ENCODE data around the gene RHO.

RHO gene

GRCh38 chr3:129548104-129548965, 19.9 kb downstream of the RHO start:
- DNase-seq = no peak

- no peak for DNase-seq
Measured at GRCh38 chr3:129549006-129549800, 20.8 kb downstream of the RHO start.

DNA sequence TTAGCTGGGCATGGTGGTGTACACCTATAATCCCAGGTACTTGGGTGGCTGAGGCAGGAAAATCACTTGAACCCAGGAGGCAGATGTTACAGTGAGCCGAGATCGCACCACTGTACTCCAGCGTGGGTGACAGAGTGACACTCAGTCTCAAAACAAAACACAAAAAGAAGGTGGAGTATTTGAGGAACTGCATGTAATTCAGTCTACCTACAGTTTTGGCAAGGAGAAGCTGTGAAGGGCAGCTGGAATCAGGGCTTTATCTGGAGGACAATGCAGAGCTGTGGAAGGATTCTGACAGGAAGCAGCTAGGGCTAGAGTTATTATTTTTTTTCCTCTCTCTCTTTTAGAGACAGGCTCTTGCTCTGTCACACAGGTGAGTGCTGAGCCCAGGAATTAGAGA, 21.4 kb downstream of the RHO start:
- DNase-seq = no peak

DNA sequence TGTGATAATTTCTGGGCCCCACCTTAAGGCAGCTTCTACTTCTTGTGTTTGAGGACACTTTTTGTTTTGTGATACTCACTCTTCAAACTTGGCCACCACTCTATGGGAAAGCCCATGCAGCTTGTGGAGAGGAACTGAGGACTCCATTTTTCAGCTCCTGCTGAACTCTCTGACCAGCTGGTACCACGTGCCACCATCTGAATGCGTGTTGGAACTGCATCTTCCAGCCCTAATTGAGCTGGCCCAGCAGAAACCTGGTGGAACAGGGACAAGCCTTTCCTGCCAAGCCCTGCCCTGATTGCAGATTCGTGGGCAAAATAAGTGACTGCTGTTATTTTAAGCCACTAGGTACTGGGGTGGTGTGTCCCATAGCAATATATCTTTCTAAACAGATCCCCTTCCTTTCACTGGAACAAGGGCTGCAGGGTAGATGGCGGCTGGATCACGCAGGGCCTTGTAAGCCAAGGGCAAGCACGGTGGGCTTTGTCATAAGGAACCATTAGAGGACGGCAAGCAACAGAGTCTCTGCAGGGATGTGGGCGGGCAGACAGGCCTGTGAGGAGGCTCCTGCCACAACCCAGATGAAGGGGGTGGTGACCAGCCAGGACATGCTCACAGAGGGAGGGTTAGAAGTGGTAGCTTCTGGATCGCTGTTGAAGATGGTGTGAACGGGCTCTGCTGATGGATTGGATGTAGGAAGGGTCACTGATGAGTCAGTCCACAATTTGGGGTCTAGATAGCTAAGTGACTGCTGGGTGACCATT, 24.0 kb downstream of the RHO start:
- no peak for DNase-seq

- DNase-seq = no peak
Measured at GRCh38 chr3:129553171-129553570, 24.7 kb downstream of the RHO start.

- no peak for DNase-seq
Measured at GRCh38 chr3:129553719-129554118, 25.3 kb downstream of the RHO start.

GRCh38 chr3:129554356-129555152, 26.1 kb downstream of the RHO start:
- no peak for DNase-seq

- no peak for DNase-seq
Measured at GRCh38 chr3:129555153-129555550, 26.7 kb downstream of the RHO start.

DNA sequence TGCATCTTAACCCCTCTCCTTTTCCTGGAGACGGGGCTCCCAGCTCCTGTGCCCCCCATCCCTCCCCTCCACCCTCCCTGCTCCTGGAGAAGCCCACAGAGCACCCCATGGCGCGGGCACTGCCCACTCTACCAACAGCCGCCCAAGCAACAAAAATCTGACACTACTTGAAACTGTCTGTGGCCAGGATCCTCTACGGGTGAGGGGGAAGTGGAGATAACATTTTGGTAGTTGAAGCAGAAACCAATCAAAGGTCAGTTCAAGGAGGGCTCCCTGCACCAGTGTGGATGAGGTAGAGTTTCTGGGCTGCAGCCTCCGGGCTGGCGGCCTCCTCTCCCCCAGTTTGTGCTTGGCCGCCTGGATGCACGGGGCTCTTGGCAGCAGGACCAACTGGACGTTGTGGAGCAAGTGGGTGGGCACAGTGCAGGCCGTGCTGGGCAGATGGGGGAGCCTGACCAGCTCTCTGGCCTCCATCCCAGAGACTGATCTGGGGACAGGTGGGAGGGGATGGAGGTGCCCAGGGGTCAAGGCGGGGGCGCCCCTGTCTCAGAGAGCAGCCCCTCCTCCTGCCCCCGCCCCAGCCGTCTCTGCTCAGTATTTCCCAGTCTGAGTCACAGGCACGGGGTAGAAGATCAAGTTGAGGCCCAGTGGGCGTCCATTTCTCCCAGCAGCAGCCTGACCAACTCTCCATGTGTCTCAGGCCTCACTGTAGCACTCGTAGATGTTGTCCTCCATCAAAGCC, 27.3 kb downstream of the RHO start:
- no peak for DNase-seq

DNA sequence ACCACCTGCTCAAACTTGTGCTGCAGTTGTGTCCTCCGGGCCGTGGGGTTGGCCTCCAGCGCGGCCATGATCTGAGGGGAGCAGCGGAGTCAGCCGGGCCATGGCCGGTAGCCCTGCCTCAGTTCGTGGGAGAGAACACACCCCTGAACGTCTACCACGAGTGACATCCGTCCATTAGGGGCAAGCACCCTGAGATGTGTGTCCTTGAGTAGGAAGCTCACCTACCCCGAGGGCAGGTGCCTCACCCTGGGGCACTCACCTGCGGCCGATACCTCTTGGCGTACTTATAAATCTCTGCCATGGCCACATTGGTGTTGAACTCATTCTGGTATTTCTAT, 27.9 kb downstream of the RHO start:
- no peak for DNase-seq

GRCh38 chr3:129556890-129557547, 28.6 kb downstream of the RHO start:
- no peak for DNase-seq

DNA sequence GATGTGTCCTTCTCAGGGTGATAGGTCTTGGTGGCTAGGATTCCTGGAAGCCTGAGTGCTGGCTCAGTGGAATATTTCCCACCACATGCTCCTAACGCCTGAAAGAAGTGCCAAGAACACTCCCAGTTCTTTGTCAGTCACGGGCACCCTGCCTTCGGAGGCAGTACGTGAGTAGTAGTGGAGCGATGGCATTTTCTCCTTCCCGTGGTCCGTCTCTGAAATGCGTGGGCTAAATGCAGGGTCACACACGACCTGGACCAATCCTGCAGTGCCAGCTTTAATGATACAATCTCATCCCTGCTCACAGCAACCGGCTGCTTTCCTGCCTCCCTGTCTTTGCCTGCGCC, 29.1 kb downstream of the RHO start:
- no peak for DNase-seq

GRCh38 chr3:129558081-129558771, 29.8 kb downstream of the RHO start:
- no peak for DNase-seq

DNA sequence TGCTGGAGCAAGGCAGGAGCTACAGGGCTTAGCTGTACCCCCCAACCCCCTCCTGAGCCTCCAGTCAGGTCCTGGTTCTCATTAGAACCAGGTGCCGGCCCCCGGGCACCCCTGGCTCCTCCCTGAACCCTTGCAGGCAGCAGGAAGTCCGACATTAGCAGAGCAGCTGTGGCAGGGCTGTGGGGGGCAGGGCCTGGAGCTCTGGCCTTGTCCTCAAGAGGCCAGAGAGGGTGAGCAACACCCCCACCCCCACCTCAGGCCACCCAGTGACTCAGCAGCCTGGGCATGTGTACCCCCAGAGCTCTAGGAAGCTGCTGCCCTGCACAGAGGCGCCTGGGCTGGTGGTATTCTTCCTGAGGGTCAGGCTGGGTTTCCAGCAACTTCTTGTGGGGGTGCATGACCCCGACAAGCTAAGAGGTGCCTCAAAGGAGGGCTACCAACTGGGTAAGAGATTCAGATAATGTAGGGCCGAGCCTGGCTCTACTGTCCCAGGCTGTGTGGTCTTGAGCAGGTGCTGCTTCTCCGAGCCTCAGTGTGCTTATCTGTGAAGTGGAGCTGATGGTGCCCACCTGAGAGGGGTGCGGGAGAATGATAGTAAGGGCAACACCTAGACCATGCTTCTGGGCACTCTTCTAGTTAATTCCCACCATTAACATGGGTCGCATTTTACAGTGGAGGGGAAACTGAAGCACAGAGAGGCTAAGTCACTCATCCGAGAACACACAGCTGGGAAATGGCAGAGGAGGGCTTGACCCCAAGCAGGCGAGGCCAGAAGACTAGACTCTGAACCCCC, 30.5 kb downstream of the RHO start:
- peak; percentile 36 for DNase-seq

DNA sequence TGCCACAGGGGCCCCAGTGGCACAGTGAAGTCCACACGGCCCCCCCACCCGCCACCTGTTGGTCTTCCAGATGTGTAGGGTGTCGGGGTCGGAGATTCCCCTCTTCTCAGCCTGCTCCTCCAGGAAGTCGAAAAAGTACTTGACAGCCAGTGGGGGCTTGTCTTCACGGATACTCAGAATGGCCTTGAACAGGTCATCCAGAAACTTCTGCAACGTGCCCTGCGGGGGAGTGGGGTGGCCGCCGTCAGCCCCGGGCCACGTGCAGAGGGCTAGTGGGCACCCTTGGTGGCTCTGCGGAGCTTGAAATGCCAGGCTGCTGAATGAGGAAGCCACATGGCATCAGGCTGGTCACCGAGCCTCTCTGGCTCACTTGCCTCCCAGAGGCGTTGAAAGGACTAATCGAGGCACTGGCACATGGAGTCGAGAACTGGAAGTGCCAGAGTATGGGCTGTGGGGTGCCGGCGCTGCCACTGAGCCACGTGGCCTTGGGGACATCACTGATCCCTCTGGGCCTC, 31.2 kb downstream of the RHO start:
- no peak for DNase-seq

DNA sequence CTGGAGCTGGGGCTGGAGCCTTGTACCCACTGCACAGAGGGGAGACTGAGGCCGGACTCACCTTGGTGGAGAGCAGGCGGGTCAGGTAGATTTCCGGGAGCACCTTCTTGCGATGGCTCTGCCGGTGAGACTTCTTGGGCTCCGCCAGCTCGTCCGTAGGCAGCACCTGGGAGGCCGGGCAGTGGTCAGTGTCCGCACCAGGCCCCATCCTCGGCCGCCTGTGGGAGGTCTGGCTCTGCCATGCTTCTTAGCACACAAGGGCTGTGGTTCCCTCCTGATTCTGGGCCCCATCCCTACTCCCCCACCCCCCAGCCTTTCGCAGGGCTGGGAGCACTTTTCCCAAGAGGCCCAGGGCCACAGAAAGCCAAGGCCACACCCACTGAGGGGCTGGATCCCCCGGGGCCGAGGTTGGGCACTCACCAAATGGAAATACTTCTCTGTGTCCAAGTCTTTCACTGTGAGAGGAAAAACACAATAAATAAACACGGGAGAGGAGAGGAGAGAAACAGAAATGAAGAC, 31.9 kb downstream of the RHO start:
- no peak for DNase-seq

DNA sequence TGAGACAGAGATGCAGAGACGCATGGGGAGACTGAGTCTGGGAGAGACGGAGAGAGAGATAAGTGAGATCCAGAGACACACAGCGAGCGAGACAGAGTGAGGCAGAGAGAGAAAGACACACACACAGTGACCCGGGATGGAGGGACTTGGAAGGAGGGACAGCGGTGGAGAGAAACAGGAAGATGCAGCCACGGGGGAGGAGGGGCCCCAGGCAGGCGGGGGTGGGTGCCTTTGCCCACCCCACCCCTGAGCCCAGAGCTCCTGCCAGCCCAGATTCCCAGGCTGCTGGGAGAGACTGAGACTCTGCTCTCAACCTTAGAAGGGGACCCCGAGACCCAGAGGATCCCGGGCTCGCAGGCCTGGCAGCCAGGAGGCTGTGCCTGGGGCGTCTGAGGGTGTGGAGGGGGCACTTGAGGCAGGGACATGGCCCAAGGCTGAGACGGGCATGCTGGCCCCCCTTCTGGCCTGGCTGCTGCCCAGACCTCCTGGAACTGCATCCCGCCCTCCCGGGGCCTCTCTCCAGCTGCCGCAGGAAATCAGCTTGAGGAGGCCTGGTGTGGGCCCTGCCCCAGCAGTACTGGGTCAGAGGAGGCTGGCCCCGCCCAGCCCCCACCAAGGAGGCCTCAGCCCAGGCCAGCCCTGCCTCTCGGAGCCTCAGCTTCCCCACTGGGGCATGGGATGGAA, 32.6 kb downstream of the RHO start:
- no peak for DNase-seq

GRCh38 chr3:129561619-129562248, 33.3 kb downstream of the RHO start:
- DNase-seq = no peak
